HG02571 (cell line): ENCODE results near the gene PLXDC1.

Source experiments
- ATAC-seq: cut with Tn5 transposase; IDR thresholded peaks from one replicate; pipeline ENCODE4 v1.9.1; 2021; ENCODE audit warnings: mild to moderate bottlenecking, moderate library complexity; ENCODE audit not compliant: unreplicated experiment

The PLXDC1 gene

GRCh38 chr17:39099663-39100286, 51.7 kb downstream of the PLXDC1 start:
- ATAC-seq, result no peak

- ATAC-seq, result no peak
These were observed 52.8 kb downstream of the PLXDC1 start for GRCh38 chr17:39098588-39098987.

GRCh38 chr17:39097537-39097936, 53.9 kb downstream of the PLXDC1 start:
- no peak for ATAC-seq

- ATAC-seq, result no peak
These were observed 54.3 kb downstream of the PLXDC1 start for GRCh38 chr17:39097150-39097519.

GRCh38 chr17:39096508-39097149, 54.8 kb downstream of the PLXDC1 start:
- ATAC-seq, result no peak

GRCh38 chr17:39095309-39095686, 56.1 kb downstream of the PLXDC1 start:
- no peak for ATAC-seq

GRCh38 chr17:39094607-39095308, 56.7 kb downstream of the PLXDC1 start:
- ATAC-seq, result no peak

GRCh38 chr17:39092692-39093230, 58.7 kb downstream of the PLXDC1 start:
- ATAC-seq, result no peak

- no peak for ATAC-seq
These were observed 60.4 kb downstream of the PLXDC1 start for GRCh38 chr17:39090908-39091665.

GRCh38 chr17:39090400-39090799, 61.0 kb downstream of the PLXDC1 start:
- no peak for ATAC-seq

- ATAC-seq, result no peak
These were observed 66.9 kb downstream of the PLXDC1 start for GRCh38 chr17:39084558-39084957.

- ATAC-seq, result no peak
These were observed 68.2 kb downstream of the PLXDC1 start for GRCh38 chr17:39083270-39083669.

GRCh38 chr17:39082482-39082881, 69.0 kb downstream of the PLXDC1 start:
- no peak for ATAC-seq

GRCh38 chr17:39081851-39082250, 69.6 kb downstream of the PLXDC1 start:
- no peak for ATAC-seq

- ATAC-seq, result no peak
These were observed 70.9 kb downstream of the PLXDC1 start for GRCh38 chr17:39080421-39081078.

GRCh38 chr17:39079836-39080235, 71.6 kb downstream of the PLXDC1 start:
- ATAC-seq, result no peak

GRCh38 chr17:39077866-39078265, 73.6 kb downstream of the PLXDC1 start:
- ATAC-seq, result no peak

GRCh38 chr17:39077252-39077651, 74.2 kb downstream of the PLXDC1 start:
- no peak for ATAC-seq

GRCh38 chr17:39074676-39075075, 76.8 kb downstream of the PLXDC1 start:
- ATAC-seq, result no peak

- no peak for ATAC-seq
These were observed 77.5 kb downstream of the PLXDC1 start for GRCh38 chr17:39073916-39074315.

- ATAC-seq, result no peak
These were observed 78.1 kb downstream of the PLXDC1 start for GRCh38 chr17:39073353-39073752.
